ENCODE results near the gene RALGAPA2. TPM values are rescaled to one million over a fixed set of nuclear protein-coding genes. Genes with fewer than 3 reads are reported as not detected.

Gene RALGAPA2
- total and polyA plus RNA-seq, 2 donors (not counting 1 experiment from before 2014, with no cell fraction given): 1.2 to 7.6 TPM

- Histone ChIP-seq H3K4me1 (ENCODE audit: control insufficient read depth, extremely low read depth, insufficient read depth, low read length) (no peaks in the 10 kb centered on the region), H3K4me2 (ENCODE audit: extremely low read depth, insufficient read depth, low read length) (no peak overlapping the region), H3K79me2 (ENCODE audit: control insufficient read depth, insufficient read depth, low read length) (no peaks in the 10 kb centered on the region), H3K9ac (ENCODE audit: insufficient read depth, low read length) (no peak overlapping the region), H2AFZ (ENCODE audit: low read length) (no peak overlapping the region), H3K27me3 (ENCODE audit: control insufficient read depth, insufficient read depth, low read length) (no peaks in the 10 kb centered on the region), H3K9me3 (ENCODE audit: control insufficient read depth, insufficient read depth, low read depth, low read length) (no peaks in the 10 kb centered on the region), H3K4me3 (replicated peaks in 1 of 4; ENCODE audit: control extremely low read depth in 1 of 4, insufficient read depth in 1 of 4, low read depth in 3 of 4, low read length in 4 of 4) (no peak overlapping the region), H3K27ac (ENCODE audit: insufficient read depth, low read length) (no peak overlapping the region), H3K36me3 (ENCODE audit: control insufficient read depth, insufficient read depth, low read length) (no peaks in the 10 kb centered on the region), H4K20me1 (ENCODE audit: control insufficient read depth, extremely low read depth, insufficient read depth, low read length) (no peaks in the 10 kb centered on the region)
- TF ChIP-seq CTCF (conservative IDR thresholded peaks at IDR 0.05 in 1 of 2, IDR thresholded peaks at IDR 0.05 in 1 of 2; ENCODE audit: low read depth in 1 of 2, low read length in 2 of 2) (no peak), EZH2 (IDR thresholded peaks at IDR 0.05; ENCODE audit: low read length, missing control alignments) (no peak)
- no peak for DNase-seq (ENCODE audit: low read depth in 2 of 2)
These were observed 31.4 kb downstream of the RALGAPA2 start for GRCh38 chr20:20680991-20681508.

- no peaks in the 10 kb centered on the region for H3K36me3 ChIP-seq (ENCODE audit: control insufficient read depth, insufficient read depth, low read length)
- no peak overlapping the region for H3K9ac ChIP-seq (ENCODE audit: insufficient read depth, low read length)
- no peaks in the 10 kb centered on the region for H3K27me3 ChIP-seq (ENCODE audit: control insufficient read depth, insufficient read depth, low read length)
- H3K9me3 ChIP-seq (ENCODE audit: control insufficient read depth, insufficient read depth, low read depth, low read length): no peaks in the 10 kb centered on the region
- TF ChIP-seq CTCF (conservative IDR thresholded peaks at IDR 0.05 in 1 of 2, IDR thresholded peaks at IDR 0.05 in 1 of 2; ENCODE audit: low read depth in 1 of 2, low read length in 2 of 2) (no peak), EZH2 (IDR thresholded peaks at IDR 0.05; ENCODE audit: low read length, missing control alignments) (no peak)
- no peaks in the 10 kb centered on the region for H4K20me1 ChIP-seq (ENCODE audit: control insufficient read depth, extremely low read depth, insufficient read depth, low read length)
- H3K27ac ChIP-seq (ENCODE audit: insufficient read depth, low read length): no peak overlapping the region
- no peaks in the 10 kb centered on the region for H3K4me1 ChIP-seq (ENCODE audit: control insufficient read depth, extremely low read depth, insufficient read depth, low read length)
- no peak overlapping the region for H2AFZ ChIP-seq (ENCODE audit: low read length)
- DNase-seq (ENCODE audit: low read depth in 2 of 2): no peak
- no peak overlapping the region for H3K4me3 ChIP-seq (replicated peaks in 1 of 4; ENCODE audit: control extremely low read depth in 1 of 4, insufficient read depth in 1 of 4, low read depth in 3 of 4, low read length in 4 of 4)
- no peaks in the 10 kb centered on the region for H3K79me2 ChIP-seq (ENCODE audit: control insufficient read depth, insufficient read depth, low read length)
- no peak overlapping the region for H3K4me2 ChIP-seq (ENCODE audit: extremely low read depth, insufficient read depth, low read length)
These were observed 33.1 kb downstream of the RALGAPA2 start for GRCh38 chr20:20679316-20679715.

- TF ChIP-seq CTCF (conservative IDR thresholded peaks at IDR 0.05 in 1 of 2, IDR thresholded peaks at IDR 0.05 in 1 of 2; ENCODE audit: low read depth in 1 of 2, low read length in 2 of 2): no peak
- no peak for TF ChIP-seq EZH2 (IDR thresholded peaks at IDR 0.05; ENCODE audit: low read length, missing control alignments)
- Histone ChIP-seq H3K36me3 (ENCODE audit: control insufficient read depth, insufficient read depth, low read length) (no peaks in the 10 kb centered on the region), H3K9ac (ENCODE audit: insufficient read depth, low read length) (no peak overlapping the region), H3K4me1 (ENCODE audit: control insufficient read depth, extremely low read depth, insufficient read depth, low read length) (no peaks in the 10 kb centered on the region), H3K27ac (ENCODE audit: insufficient read depth, low read length) (no peak overlapping the region), H3K79me2 (ENCODE audit: control insufficient read depth, insufficient read depth, low read length) (no peaks in the 10 kb centered on the region), H4K20me1 (ENCODE audit: control insufficient read depth, extremely low read depth, insufficient read depth, low read length) (no peaks in the 10 kb centered on the region), H2AFZ (ENCODE audit: low read length) (no peak overlapping the region), H3K4me2 (ENCODE audit: extremely low read depth, insufficient read depth, low read length) (no peak overlapping the region), H3K27me3 (ENCODE audit: control insufficient read depth, insufficient read depth, low read length) (no peaks in the 10 kb centered on the region), H3K9me3 (ENCODE audit: control insufficient read depth, insufficient read depth, low read depth, low read length) (no peaks in the 10 kb centered on the region), H3K4me3 (replicated peaks in 1 of 4; ENCODE audit: control extremely low read depth in 1 of 4, insufficient read depth in 1 of 4, low read depth in 3 of 4, low read length in 4 of 4) (no peak overlapping the region)
- DNase-seq (ENCODE audit: low read depth in 2 of 2): peak in 1 of 2 donors; percentile 64
These were observed 35.3 kb downstream of the RALGAPA2 start for GRCh38 chr20:20677186-20677585.
